GM18520 (cell line): ENCODE measurements around the gene VAT1L.

ENCODE experiments used
- ATAC-seq: cut with Tn5 transposase; IDR thresholded peaks from one replicate; pipeline ENCODE4 v1.9.1; 2021; ENCODE audit not compliant: unreplicated experiment

Gene VAT1L

DNA sequence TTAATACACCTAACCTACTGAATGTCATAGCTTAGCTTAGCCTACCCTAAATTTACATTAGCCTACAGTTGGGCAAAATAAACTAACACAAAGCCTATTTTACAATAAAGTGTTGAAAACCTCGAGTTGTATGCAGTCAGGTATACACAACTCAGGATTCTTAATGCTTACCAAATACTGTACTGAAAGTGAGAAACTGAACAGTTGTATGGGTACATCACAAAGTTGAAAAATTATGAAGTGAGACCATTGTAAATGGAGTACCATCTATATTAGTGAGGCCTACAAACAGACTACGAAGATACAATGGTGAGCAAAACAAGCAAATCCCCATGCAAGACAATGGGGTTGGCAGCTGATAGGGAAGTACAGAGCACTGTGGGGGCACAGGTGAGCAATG, 79.7 kb downstream of the VAT1L start:
- ATAC-seq, result no peak

DNA sequence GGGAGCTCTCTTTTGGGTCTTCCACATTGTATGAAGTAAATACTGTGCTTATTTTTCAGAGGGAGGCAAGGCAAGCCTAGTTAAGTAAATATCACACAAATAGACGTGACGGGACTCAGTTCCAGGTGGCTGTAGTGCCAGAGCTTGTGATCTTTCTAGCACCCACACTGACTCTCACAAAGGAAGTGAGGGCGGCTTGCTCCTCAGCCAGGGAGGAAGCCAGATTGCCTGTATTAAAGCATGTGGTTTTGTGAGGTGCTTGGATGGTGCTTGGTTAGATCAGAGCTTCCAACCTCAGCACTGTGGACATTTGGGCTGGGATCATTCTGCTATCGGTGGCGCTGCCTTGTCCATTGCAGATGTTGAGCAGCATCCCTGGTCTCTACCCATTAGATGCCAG, 80.1 kb downstream of the VAT1L start:
- ATAC-seq, result no peak

DNA sequence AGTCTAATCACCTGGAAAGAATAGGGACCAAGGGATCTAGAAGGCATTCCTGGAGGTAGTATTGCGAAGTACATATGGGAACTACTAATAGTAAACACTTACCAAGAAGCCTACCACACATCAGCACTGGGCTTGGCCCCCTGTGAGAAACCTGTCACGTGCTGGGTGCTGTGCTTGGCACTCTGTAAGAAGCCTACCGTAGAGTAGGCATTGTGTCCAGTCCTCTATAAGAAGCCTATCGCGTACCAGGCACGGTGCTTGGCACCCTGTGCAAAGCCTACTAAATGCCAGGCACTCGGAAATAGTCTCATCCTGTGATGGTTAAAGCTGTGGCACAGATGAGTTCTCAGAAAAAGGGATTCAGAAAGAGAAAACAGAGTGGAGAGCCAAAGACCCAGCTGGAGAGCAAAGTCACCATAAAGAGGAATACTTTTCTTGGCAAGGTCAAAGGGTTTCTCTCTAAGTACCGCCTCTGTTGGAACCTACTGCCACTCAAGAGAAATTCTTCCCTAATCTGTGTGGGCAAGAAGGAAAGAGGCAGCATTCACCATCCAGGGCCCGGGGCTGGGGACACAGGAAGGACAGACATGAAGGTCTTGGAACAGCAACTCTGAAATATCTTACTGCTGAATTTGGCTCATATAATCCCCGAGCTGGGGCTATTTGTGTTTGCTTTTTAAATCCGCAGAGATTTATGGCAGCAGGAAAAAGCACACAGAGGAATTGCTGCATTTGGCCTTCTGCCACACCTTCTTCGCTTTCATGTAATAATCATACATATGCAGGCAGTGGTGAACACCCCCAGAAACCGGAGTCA, 81.8 kb downstream of the VAT1L start:
- ATAC-seq, result no peak

- no peak for ATAC-seq
Measured at GRCh38 chr16:77871932-77872331, 83.6 kb downstream of the VAT1L start.

DNA sequence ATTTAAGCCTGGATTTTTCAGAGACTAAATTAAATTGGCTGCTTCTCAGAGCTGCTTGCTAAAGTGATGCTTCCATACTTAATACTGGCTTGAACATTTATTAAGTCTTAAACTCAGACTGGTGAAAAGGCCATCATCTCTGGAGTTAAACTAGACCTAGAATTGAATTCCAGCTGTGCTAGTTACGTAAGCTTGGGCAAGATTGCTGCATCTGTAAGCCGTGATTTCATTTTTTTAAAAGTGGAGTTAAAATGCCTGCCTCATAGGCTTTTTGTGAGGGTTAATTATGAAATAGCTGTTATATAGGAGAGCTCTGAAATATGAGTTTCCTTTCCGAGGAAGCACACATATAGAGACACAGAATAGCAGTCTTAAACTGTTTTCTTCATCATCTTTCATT, 84.7 kb downstream of the VAT1L start:
- ATAC-seq, result no peak

- no peak for ATAC-seq
Measured at GRCh38 chr16:77874347-77874746, 86.0 kb downstream of the VAT1L start.

DNA sequence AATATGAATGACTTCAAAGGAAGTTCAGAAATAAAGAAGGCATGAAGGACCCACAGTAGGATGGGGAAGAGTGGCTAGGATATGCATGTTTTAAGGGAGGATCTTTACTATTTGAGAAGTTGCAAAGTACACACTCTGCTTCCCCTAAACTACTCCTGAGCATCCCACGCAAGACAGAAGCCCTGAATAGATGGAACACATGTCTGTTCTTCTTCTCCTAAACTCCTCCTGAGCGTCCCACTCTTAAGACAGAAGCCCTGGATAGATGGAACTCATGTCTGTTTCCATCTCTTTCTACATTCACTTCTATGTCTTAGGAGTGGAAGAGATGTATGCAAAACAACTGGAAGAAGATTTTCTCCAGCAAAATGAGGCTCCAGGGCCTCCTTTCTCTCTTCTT, 88.4 kb downstream of the VAT1L start:
- no peak for ATAC-seq

DNA sequence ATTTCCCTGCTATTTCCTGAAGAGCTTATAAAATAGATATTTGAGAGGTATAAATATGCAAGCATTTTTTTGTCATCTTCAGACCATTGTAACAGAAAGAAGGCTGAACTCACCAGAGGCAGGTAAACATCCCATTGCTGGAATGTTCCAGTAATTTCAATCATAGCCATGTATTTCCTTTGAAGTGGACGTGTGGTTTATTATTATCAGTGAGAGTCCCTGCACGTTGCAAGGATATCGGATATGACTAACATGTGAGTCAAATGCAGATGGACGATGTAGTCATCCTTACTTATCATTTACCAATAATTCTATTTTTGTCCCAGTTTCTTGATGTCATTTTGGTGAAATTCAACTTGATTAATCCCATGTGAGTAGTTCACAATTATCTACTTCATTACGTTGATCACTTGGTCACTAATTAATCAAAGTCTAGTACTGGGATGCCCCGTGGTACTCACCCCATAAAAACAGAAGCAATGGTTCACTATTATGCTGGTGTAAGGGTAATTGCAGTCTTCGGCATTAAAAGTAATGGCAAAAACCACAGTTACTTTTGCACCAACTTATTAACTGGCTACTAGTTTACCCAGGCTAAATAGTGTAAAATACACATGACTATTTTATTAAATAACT, 89.5 kb downstream of the VAT1L start:
- no peak for ATAC-seq

DNA sequence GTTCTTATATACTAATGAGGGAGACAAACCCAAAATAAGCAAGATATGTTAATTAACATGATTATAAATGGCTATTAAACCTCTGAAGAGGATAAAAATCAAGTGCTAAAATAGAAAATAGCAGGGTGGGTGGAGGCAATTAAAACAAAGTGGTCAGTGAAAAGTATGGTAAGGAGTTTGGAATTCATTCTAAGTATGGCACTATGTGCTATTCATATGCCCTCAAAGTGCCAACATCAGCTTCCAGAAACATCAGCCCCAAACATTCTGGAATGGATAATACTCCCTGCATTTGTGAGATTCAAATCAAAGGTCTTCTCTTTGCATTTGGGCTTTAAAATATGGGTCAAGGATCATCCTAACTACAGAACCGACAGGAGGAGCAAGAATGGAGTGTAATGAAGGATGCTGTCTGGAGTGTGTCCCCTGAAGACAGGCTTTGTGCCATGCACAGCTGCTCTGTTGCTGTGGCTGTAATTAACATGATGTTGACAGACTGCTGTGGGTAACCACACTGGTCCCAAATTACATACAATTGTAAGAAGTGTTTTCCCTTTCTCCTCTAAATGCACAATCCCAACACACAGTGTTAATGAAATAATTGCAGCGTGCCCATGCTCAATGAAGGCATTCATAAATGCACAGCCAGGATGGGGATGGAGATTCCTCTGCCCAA, 93.1 kb downstream of the VAT1L start:
- ATAC-seq, result no peak

DNA sequence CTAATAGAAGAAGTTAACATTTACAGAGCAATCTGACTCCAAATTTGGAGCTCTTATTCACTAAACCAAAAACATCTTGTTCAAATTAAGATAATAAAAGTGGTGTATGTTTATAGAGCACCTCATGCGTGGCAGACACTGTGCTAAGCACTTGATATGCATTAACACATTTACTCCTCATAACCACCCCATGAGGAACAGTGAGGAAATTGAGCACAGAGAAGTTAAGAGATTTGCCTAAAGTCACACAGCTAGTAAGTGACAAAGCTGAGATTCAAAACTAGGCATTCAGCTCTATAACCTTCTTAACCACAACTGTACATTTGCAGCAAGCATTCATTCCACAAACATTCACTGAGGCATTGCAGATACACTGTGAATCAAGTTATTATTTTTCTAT, 94.0 kb downstream of the VAT1L start:
- no peak for ATAC-seq

DNA sequence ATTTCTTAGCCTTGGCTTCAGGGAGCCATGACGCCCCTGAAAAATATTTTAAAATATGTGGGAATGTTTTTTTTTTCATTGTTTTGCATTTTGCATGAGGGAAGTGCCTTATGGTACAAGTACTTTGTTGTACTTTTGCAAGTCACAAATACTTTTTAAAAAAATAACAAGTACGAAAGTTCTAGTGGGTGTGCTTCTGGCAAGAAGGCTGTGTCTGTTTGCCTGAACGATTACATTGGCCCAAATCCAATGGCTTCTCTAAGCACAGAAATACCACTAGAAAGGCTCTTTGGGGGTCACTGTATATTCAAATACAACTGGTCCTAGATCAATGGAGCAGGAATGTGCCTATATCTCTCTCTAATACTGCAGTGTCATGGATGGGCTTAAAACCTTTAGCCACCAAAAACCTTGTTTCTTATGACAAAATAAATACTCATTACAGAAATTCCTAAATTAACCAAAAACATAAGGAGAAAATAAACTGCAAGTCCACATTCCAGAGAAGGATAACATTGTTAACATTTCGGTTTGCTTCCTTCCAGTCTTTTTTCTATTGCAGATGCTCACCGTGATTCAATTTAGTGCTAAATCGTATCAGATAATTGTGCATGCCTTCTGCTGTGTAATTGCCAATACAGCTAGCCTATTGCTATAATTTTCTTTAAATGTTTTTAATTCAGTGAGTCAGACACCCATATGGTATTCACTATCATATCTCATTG, 97.4 kb downstream of the VAT1L start:
- ATAC-seq, result no peak

GRCh38 chr16:77888871-77889270, 100.5 kb downstream of the VAT1L start:
- ATAC-seq, result no peak

DNA sequence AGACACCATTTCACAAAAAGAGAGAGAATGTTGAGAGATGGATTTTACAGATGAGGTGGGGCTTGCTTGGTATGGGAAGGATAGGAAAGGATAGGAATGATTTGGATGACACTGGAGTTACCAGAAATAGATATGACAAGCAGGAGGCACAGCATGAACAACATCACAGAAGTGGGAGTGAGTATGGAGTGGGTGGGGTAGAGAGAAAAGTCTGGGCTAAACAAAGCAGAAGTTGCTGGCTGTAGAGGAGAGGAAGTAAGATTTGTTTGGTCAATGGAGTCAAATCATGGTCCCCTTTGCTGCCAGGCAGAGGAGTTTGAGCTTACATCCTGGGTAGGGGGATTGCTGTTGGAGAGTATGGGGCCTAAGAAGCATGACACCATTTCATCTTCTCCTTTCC, 101.7 kb downstream of the VAT1L start:
- no peak for ATAC-seq

DNA sequence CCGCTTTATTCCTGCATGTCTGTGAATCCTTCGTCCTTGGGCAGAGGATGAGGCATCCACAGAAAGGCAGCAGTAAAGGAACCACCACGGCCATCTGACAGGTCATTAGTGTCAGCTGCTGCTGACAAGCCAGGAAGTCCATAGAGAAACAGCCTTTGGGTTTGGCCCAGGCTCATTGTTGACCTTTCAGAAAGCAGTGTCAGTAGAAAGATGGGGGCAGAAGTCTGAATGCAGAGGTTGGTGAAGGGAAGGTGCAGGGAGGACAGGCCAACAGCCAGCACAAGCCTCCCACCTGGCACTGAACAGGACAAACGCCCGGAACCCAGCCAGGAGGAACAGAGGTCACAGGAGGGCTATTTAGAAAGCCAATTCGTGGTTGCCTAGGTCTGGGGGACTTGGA, 105.8 kb downstream of the VAT1L start:
- no peak for ATAC-seq

DNA sequence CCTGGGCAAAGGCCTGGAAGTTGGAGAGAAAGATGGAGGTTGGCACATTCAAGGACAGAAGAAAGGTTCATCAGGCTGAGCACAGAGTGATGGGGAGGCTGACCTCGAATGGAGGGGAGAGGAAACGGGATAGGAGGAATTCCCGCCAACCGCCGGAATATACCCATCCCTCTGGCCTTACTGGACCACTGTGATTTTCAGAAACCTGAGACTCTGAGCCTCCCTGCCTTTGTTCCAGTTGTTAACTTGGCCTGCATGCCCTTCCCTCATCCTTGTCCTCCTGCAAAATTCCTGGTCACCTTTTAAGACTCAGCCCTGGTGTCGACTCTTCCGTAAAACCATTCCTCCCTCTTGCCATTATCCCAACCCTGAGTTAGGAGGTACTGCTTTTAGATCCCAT, 107.6 kb downstream of the VAT1L start:
- ATAC-seq, result no peak

DNA sequence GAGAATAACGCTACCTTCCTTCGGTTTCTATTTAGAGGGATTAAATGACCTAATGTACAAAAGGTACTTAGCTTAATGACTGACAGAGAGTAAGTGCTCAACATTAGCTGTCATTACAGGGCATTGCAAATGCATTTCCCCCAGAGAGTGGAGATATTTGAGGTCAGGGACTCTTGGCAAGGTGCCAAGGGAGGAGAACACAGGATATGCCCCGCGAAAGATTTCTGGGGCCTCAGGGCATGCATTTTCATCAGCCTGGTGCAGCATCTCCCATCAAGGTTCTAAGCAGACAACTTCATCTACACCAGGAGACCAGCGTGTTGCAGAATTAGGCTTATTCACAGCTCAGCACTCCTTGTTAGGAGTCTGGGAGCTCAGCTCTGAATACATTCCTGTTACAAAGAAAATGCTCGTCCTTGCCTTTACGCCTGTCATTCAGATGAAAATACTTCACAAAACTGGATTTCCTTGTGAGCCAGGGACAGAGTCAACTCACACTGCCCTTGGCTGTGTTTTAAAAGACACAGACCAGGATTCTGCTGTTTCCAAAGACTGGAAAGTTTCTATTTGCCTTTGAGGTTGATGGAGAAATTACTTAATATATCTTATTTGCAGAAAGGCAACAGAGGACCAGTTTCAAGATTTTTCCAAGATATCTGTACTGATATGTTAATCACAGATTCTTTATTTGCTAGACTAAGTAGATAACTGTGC, 108.2 kb downstream of the VAT1L start:
- ATAC-seq, result no peak

GRCh38 chr16:77897129-77897437, 108.7 kb downstream of the VAT1L start:
- no peak for ATAC-seq

- no peak for ATAC-seq
Measured at GRCh38 chr16:77897831-77898605, 109.7 kb downstream of the VAT1L start.

DNA sequence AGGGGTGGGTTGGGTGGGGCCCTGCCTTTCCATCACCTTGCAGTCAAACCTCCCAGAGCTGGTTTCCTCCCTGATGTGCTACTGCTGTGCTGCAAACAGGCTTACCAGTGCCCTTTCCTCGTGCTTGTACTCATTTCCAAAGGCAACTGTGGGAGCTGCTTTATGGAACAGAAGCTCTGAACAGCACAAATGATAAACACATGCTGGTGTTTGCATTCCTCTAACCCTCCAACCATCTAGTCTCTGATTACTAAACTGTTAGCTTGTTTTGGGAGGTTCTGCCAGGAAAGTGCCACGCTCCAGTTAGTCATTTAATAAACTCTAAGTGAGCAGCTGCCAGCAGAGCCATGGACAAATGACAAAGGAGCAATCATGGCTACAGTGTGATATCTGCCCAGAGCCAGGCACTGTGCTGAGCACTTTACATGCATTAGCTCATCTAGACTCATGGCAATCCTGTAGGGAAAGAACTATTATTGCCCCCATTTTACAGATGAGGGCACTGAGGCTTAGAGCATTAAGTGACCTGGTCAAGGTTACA, 110.4 kb downstream of the VAT1L start:
- no peak for ATAC-seq

DNA sequence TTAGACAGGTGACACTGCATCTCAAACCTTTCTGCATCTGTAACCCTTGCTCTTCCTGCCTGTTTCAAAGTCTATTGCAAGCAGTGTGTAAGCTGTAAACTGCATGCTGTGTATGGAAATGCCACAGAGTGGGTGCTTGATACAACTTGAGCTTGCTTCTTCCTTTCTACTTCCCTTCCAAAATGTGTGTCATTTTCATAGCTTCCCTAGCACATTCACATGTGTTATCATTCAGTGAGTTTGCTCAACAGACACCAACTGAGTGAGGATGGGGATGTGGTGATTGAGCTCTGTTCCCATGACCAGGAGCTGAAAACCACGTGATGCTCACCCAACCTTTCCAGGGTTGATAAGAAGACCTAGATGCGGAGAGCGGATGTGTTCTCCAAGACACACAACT, 111.1 kb downstream of the VAT1L start:
- ATAC-seq, result no peak
